22Rv1 (cell line): ENCODE data around the gene CAMKK1.

Experiments used
- ZFX ChIP-seq: fragments of 450-650 bp; IDR thresholded peaks from 2 replicates; pipeline ENCODE4 v1.6.1; 2017; ENCODE audit warnings: antibody characterized with exemption, borderline replicate concordance
- TF ChIP-seq, protein P1 (sequence below): fragments of 450-650 bp; IDR thresholded peaks from 2 replicates; pipeline ENCODE4 v1.5.1; 2017; ENCODE audit warnings: mild to moderate bottlenecking

DNA sequence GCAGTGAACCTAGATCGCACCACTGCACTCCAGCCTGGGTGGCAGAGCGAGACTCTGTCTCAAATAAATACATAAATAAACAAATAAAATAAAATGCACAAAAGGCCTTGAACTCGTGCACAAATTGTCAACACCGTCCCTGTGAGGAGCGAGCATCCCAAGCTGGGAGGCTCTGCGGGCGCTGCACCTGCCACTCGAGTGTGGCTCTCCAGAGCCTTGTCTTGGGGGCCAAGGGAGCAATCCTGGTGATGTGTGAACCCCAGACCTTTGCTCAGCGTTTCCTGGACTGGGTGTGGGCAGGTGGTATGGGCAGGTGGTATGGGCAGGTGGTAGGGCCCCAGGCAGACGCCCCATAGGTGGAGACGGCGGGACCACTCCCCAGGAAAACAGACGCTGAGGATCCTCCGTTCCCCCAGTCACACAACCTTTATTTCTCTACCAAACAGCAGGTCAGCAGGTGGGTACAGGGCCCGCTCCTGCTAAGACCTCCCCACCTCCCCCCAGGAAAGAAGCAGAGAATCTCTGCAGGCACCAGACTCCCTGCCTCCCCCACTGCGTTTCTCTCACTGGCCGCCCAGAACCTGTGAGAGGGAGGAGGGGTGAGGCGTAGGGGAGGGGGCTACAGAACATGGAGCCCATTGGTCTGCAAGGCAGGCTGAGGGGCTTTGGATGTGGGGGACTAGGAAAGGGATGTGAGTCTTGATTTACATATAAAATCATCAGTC, 30.8 kb upstream of the CAMKK1 start:
- TF ChIP-seq, protein P1, sequence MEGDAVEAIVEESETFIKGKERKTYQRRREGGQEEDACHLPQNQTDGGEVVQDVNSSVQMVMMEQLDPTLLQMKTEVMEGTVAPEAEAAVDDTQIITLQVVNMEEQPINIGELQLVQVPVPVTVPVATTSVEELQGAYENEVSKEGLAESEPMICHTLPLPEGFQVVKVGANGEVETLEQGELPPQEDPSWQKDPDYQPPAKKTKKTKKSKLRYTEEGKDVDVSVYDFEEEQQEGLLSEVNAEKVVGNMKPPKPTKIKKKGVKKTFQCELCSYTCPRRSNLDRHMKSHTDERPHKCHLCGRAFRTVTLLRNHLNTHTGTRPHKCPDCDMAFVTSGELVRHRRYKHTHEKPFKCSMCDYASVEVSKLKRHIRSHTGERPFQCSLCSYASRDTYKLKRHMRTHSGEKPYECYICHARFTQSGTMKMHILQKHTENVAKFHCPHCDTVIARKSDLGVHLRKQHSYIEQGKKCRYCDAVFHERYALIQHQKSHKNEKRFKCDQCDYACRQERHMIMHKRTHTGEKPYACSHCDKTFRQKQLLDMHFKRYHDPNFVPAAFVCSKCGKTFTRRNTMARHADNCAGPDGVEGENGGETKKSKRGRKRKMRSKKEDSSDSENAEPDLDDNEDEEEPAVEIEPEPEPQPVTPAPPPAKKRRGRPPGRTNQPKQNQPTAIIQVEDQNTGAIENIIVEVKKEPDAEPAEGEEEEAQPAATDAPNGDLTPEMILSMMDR: no peak
- no peak for TF ChIP-seq ZFX
